HEK293T (cell line): ENCODE measurements around the gene SEZ6.

ENCODE experiments used
- ARNT ChIP-seq: fragments of 450-650 bp; IDR thresholded peaks from 2 replicates; pipeline ENCODE4 v1.6.1; 2017; ENCODE audit warnings: mild to moderate bottlenecking
- BHLHE40 ChIP-seq: fragments of 450-650 bp; IDR thresholded peaks from 2 replicates; pipeline ENCODE4 v1.6.1; 2016; ENCODE audit warnings: mild to moderate bottlenecking, moderate library complexity, borderline replicate concordance
- CTBP1 ChIP-seq: fragments of 450-650 bp; IDR thresholded peaks from 2 replicates; pipeline ENCODE4 v1.6.1; 2016; ENCODE audit warnings: borderline replicate concordance
- FOXA1 ChIP-seq: fragments of 450-650 bp; IDR thresholded peaks from 2 replicates; pipeline ENCODE4 v1.6.1; 2016; ENCODE audit warnings: mild to moderate bottlenecking
- FOXM1 ChIP-seq: fragments of 450-650 bp; IDR thresholded peaks from 2 replicates; pipeline ENCODE4 v1.6.1; 2017; ENCODE audit warnings: mild to moderate bottlenecking, borderline replicate concordance
- HDGF ChIP-seq: fragments of 450-650 bp; IDR thresholded peaks from 2 replicates; pipeline ENCODE4 v1.6.1; 2017; ENCODE audit warnings: antibody characterized with exemption, borderline replicate concordance
- L3MBTL2 ChIP-seq: fragments of 450-650 bp; conservative IDR thresholded peaks from 2 replicates; pipeline ENCODE4 v1.6.1; 2016; ENCODE audit warnings: mild to moderate bottlenecking
- NFRKB ChIP-seq: fragments of 450-650 bp; IDR thresholded peaks from 2 replicates; pipeline ENCODE4 v1.6.1; 2016; ENCODE audit warnings: mild to moderate bottlenecking, moderate library complexity
- PKNOX1 ChIP-seq: fragments of 450-650 bp; IDR thresholded peaks from 2 replicates; pipeline ENCODE4 v1.6.1; 2016
- SP1 ChIP-seq: fragments of 450-650 bp; IDR thresholded peaks from 2 replicates; pipeline ENCODE4 v1.6.1; 2017
- SUZ12 ChIP-seq: fragments of 450-650 bp; IDR thresholded peaks from 2 replicates; pipeline ENCODE4 v1.6.1; 2016; ENCODE audit warnings: mild to moderate bottlenecking
- TARDBP ChIP-seq: fragments of 450-650 bp; IDR thresholded peaks from 2 replicates; pipeline ENCODE4 v1.6.1; 2016

GRCh38 chr17:29012535-29012934 is 6.7 kb upstream of the SEZ6 start:
- TF ChIP-seq ARNT (no peak), L3MBTL2 (no peak), SUZ12 (no peak), FOXM1 (no peak), NFRKB (no peak), HDGF (no peak), BHLHE40 (no peak), TARDBP (no peak), FOXA1 (no peak), SP1 (no peak), CTBP1 (no peak), PKNOX1 (no peak)
